GM12878 (cell line): ENCODE measurements around the gene FLNC. TPM values are rescaled to one million over a fixed set of nuclear protein-coding genes. Genes with fewer than 3 reads are reported as not detected.

Experiments used
- ATAC-seq: fragments of 200-7000 bp; cut with Tn5 transposase; 3 replicates; pipeline ENCODE4 v1.9.1; 2020; ENCODE audit warnings: mild to moderate bottlenecking, moderate library complexity
- BruUV-seq: library from RNA; stranded (reverse); fragments of 400-500 nt; replicated peaks from 2 replicates; lab custom pipeline; 2021; lab: Mats Ljungman, UMichigan
- CTCF ChIA-PET: fragments of 300-600 bp; sonication (Branson Sonifier 250); formaldehyde crosslinking; extraction: SDS; loops from one replicate; lab custom pipeline; 2021; ENCODE audit warnings: inconsistent platforms; lab: Yijun Ruan, JAX
- POLR2A ChIA-PET: fragments of 350-600 bp; formaldehyde crosslinking; extraction: SDS; loops from one replicate; lab custom pipeline; 2021; ENCODE audit warnings: inconsistent platforms; lab: Charles Lee
- RAD21 ChIA-PET: fragments of 300-600 bp; sonication (Branson Sonifier 250); formaldehyde crosslinking; loops from one replicate; lab custom pipeline; 2023; ENCODE audit warnings: antibody characterized with exemption; ENCODE audit not compliant: unreplicated experiment; lab: Charles Lee
- SMC1A ChIA-PET: fragments of 300-600 bp; sonication (Branson Sonifier 250); formaldehyde crosslinking; loops from one replicate; lab custom pipeline; 2023; ENCODE audit not compliant: unreplicated experiment, uncharacterized antibody; lab: Charles Lee
- DNase-seq: peaks from one replicate; pipeline ENCODE4 v3.0.0-alpha.2; 2011; ENCODE audit warnings: low read depth, low spot score
- FAIRE-seq: peaks from 3 replicates; lab custom pipeline; 2011; peaks lifted over from hg19 to GRCh38; lab: Jason Lieb, UNC
- H2AFZ ChIP-seq: 2 replicates; pipeline ENCODE4 v1.6.0; 2011; ENCODE audit warnings: low read depth, low read length, control low read depth; ENCODE audit not compliant: control insufficient read depth
- H3K27ac ChIP-seq: 2 replicates; pipeline ENCODE4 v1.5.1; 2011; ENCODE audit warnings: control low read depth; ENCODE audit not compliant: control insufficient read depth, insufficient read depth
- H3K27me3 ChIP-seq, 2 experiments: replicated peaks in 1 of 2; 2 replicates each; pipeline versions ENCODE4 v1.6.0 to v1.6.1; 2011; ENCODE audit warnings: low read length in 1 of 2; ENCODE audit not compliant: control insufficient read depth in 2 of 2, insufficient read depth in 2 of 2
- H3K36me3 ChIP-seq, 2 experiments: 2 replicates each; pipeline ENCODE4 v1.5.1; 2011; ENCODE audit warnings: low read length in 1 of 2; ENCODE audit not compliant: control insufficient read depth in 2 of 2, insufficient read depth in 2 of 2
- H3K4me1 ChIP-seq: 2 replicates; pipeline ENCODE4 v1.6.1; 2011; ENCODE audit warnings: mild to moderate bottlenecking, low read length, moderate library complexity, mixed read lengths; ENCODE audit not compliant: control insufficient read depth, insufficient read depth
- H3K4me2 ChIP-seq: 2 replicates; pipeline ENCODE4 v1.6.0; 2011; ENCODE audit warnings: control low read depth; ENCODE audit not compliant: control insufficient read depth, insufficient read depth
- H3K4me3 ChIP-seq: fragments of 200-600 bp; sonication (generic); 2 replicates; pipeline ENCODE4 v1.5.1; 2016
- H3K79me2 ChIP-seq: 2 replicates; pipeline ENCODE4 v1.6.0; 2011; ENCODE audit warnings: low read length; ENCODE audit not compliant: control insufficient read depth, insufficient read depth
- H3K9ac ChIP-seq: 2 replicates; pipeline ENCODE4 v1.8.0; 2011; ENCODE audit warnings: low read length, control low read depth, mixed read lengths; ENCODE audit not compliant: control insufficient read depth, insufficient read depth
- H3K9me3 ChIP-seq: replicated peaks from 3 replicates; pipeline ENCODE4 v1.5.1; 2011; ENCODE audit warnings: mild to moderate bottlenecking, low read length; ENCODE audit not compliant: control insufficient read depth, insufficient read depth
- H4K20me1 ChIP-seq: 2 replicates; pipeline ENCODE4 v1.6.0; 2011; ENCODE audit not compliant: control insufficient read depth, insufficient read depth
- BCL11A ChIP-seq: IDR thresholded peaks from 2 replicates; pipeline ENCODE4 v1.6.1; 2011; ENCODE audit warnings: low read depth, low read length
- CHD1 ChIP-seq: IDR thresholded peaks from 2 replicates; pipeline ENCODE4 v1.6.1; 2012; ENCODE audit warnings: low read depth, low read length, improper control_type of control experiment
- CHD2 ChIP-seq: IDR thresholded peaks from 2 replicates; pipeline ENCODE4 v1.6.1; 2011; ENCODE audit warnings: low read depth, low read length, improper control_type of control experiment, borderline replicate concordance
- DPF2 ChIP-seq: fragments of 450-650 bp; IDR thresholded peaks from 2 replicates; pipeline ENCODE4 v1.6.1; 2017; ENCODE audit warnings: mild to moderate bottlenecking
- EP300 ChIP-seq, 2 experiments: fragments of 150-350 bp in 1 of 2; IDR thresholded peaks; 2 replicates each; pipeline ENCODE4 v1.6.1; 2011 to 2012; ENCODE audit warnings: low read depth in 2 of 2, low read length in 2 of 2, borderline replicate concordance in 1 of 2, improper control_type of control experiment in 1 of 2, inconsistent platforms in 1 of 2; ENCODE audit not compliant: control insufficient read depth in 1 of 2
- IKZF1 ChIP-seq: fragments of 450-650 bp; conservative IDR thresholded peaks from 2 replicates; pipeline ENCODE4 v1.6.1; 2017; ENCODE audit warnings: antibody characterized with exemption, mild to moderate bottlenecking
- IRF4 ChIP-seq: IDR thresholded peaks from 2 replicates; pipeline ENCODE4 v1.6.1; 2011; ENCODE audit warnings: low read depth, low read length
- JUND ChIP-seq: IDR thresholded peaks from 2 replicates; pipeline ENCODE4 v1.6.1; 2012; ENCODE audit warnings: low read depth, mild to moderate bottlenecking, low read length, improper control_type of control experiment, moderate library complexity
- NR2F1 ChIP-seq: fragments of 450-650 bp; conservative IDR thresholded peaks from 2 replicates; pipeline ENCODE4 v1.6.1; 2017; ENCODE audit warnings: mild to moderate bottlenecking
- RBBP5 ChIP-seq: fragments of 200-600 bp; sonication (generic); conservative IDR thresholded peaks from 2 replicates; pipeline ENCODE4 v1.6.1; 2016
- SUZ12 ChIP-seq: fragments of 200-600 bp; sonication (generic); IDR thresholded peaks from one replicate; pipeline ENCODE4 v1.6.1; 2018; ENCODE audit warnings: antibody characterized with exemption, mild to moderate bottlenecking; ENCODE audit not compliant: unreplicated experiment
- TAF1 ChIP-seq: IDR thresholded peaks from 2 replicates; pipeline ENCODE4 v1.6.1; 2011; ENCODE audit warnings: mild to moderate bottlenecking, low read depth, low read length, borderline replicate concordance
- TCF7 ChIP-seq: IDR thresholded peaks from 2 replicates; pipeline ENCODE4 v1.6.1; 2014; ENCODE audit warnings: antibody characterized with exemption, borderline replicate concordance
- WRNIP1 ChIP-seq: IDR thresholded peaks from 2 replicates; pipeline ENCODE4 v1.6.1; 2011; ENCODE audit warnings: low read depth, low read length, improper control_type of control experiment, borderline replicate concordance
- ZNF24 ChIP-seq: fragments of 450-650 bp; IDR thresholded peaks from 2 replicates; pipeline ENCODE4 v1.6.1; 2017; ENCODE audit warnings: antibody characterized with exemption, mild to moderate bottlenecking
- WGBS: methylation state at CpG from one replicate; pipeline ENCODE4 v1.1.6; 2016; ENCODE audit warnings: low lambda C conversion rate; ENCODE audit not compliant: insufficient replicate concordance, insufficient coverage; ENCODE audit errors: missing lambda C conversion rate; 5-methylcytosine and 5-hydroxymethylcytosine counted together
- in situ Hi-C: fragments of 300-500 bp; cut with MboI; formaldehyde crosslinking; loops from 9 replicates; pipeline ENCODE4 v1.14.3; 2018; ENCODE audit warnings: mixed read lengths
- intact Hi-C: fragments of 100-400 bp; cut with micrococcal nuclease; formaldehyde crosslinking; loops from one replicate; pipeline ENCODE4 v1.14.2; 2022; ENCODE audit not compliant: unreplicated experiment
- polyA plus RNA-seq, 11 experiments: library from polyadenylated mRNA; depleted of rRNA in 4 of 11; unstranded in 6 of 11; stranded (reverse) in 5 of 11; fragments of >200 nt; fragmentation: Nextera tagmentation in 4 of 11; fragmentation: Illumina TruSeq in 1 of 11; extraction: Ambion mirVana in 4 of 11; extraction: Trizol in 1 of 11; gene quantifications; 1 replicate in 1 of 11; 2 replicates in 10 of 11; pipeline versions ENCODE4 v1.2.1 to v1.2.3, GENCODE V29; 2011 to 2016; ENCODE audit warnings: inconsistent platforms in 2 of 11, missing spikeins in 2 of 11, low read depth in 1 of 11
- total RNA-seq, 4 experiments: library from RNA; depleted of rRNA in 3 of 4; stranded (reverse); fragments of >200 nt in 3 of 4; fragmentation: Illumina TruSeq in 1 of 4; extraction: Trizol in 1 of 4; gene quantifications; 2 replicates each; pipeline versions ENCODE4 v1.2.1 to v1.2.3, GENCODE V29; 2013 to 2021
- TF ChIP-seq, protein P1 (sequence below), 3 experiments: IDR thresholded peaks in 2 of 3; conservative IDR thresholded peaks in 1 of 3; 2 replicates each; pipeline ENCODE4 v1.5.1; 2011; ENCODE audit warnings: low read depth in 3 of 3, low read length in 3 of 3, mild to moderate bottlenecking in 3 of 3, control low read depth in 2 of 3, moderate library complexity in 2 of 3, inconsistent platforms in 1 of 3, mixed read lengths in 1 of 3; ENCODE audit not compliant: control insufficient read depth in 2 of 3, insufficient read depth in 1 of 3; ENCODE audit errors: extremely low read depth in 1 of 3
- TF ChIP-seq, protein P2 (sequence below): fragments of 450-650 bp; IDR thresholded peaks from 2 replicates; pipeline ENCODE4 v1.6.1; 2017; ENCODE audit warnings: mild to moderate bottlenecking, moderate library complexity

Gene FLNC
- total and polyA plus RNA-seq, 10 of the 15 experiments (the other 5 are each of a cell fraction or from before 2014, with no cell fraction given), result 0.01 to 0.21 (median 0.06) TPM; not detected in 3

DNA sequence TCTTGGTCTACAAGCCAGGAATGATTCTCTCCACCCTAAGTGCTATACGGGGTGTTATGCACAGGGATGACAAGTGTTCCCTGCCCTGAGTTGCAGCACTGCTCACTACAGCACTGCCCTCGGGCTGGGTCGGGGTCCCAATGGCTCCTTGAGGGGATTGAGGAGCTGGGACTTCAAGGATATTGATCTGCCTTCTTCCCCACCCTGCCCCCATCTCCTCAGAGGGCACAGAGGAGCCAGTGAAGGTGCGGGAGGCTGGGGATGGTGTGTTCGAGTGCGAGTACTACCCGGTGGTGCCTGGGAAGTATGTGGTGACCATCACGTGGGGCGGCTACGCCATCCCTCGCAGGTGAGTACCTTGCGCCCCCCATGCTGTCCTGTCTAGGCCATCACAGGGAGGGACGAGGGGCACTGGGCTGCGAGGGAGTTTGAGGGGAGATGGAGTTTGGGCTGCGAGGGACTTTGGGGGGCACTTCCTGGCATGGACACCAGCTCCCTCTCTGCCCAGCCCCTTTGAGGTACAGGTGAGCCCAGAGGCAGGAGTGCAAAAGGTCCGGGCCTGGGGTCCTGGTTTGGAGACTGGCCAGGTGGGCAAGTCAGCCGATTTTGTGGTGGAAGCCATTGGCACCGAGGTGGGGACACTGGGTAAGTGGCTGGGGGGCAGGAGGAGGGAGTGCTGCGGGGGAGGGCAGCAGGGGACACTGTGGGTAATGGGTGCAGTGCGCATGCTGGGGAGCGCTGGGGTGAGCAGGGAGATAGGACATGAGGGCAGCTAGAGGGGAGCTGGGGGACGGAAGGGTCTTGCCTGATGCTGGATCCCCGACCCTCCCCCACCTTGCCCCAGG lies 10.3 kb downstream of the FLNC start:
- in situ Hi-C loops (no loop called here), intact Hi-C loops (no loop called here)
- 67% methylated on average over 21 of the region's 23 CpGs for WGBS
- Histone ChIP-seq H3K27me3 (no peaks in the 10 kb centered on the region; a peak in 1 of 4 replicates), H3K4me3 (no peak overlapping the region), H3K27ac (no peak overlapping the region), H4K20me1 (no peaks in the 10 kb centered on the region), H3K79me2 (no peaks in the 10 kb centered on the region), H3K36me3 (no peaks in the 10 kb centered on the region), H2AFZ (no peak overlapping the region), H3K4me2 (no peak overlapping the region), H3K4me1 (no peaks in the 10 kb centered on the region; the same call in 1 of the 2 replicates), H3K9ac (no peak overlapping the region), H3K9me3 (no peaks in the 10 kb centered on the region)
- DNase-seq (no peak), FAIRE-seq (no peak), ATAC-seq (no peak)
- RAD21 ChIA-PET, result interaction anchor here (1.3 kb wide), 1 partner anchor 369 kb away, joined by 3 read pairs; no protein-coding TSS in a partner anchor
- CTCF ChIA-PET, result interaction anchor here (0.6 to 3.4 kb wide), 5 partner anchors 11 to 1044 kb away, joined by 3 to 21 read pairs (median 3); partner anchors contain the start of gene ATP6V1F
- BruUV-seq, result no TSS peak
- SMC1A ChIA-PET, result no interaction called here
- POLR2A ChIA-PET, result no interaction called here
- no peak for TF ChIP-seq BCL11A
- TF ChIP-seq EP300 (IDR thresholded peaks at IDR 0.05; ENCODE audit: borderline replicate concordance in 1 of 2, control insufficient read depth in 1 of 2, low read depth in 2 of 2, low read length in 2 of 2), result no peak
- TF ChIP-seq CHD1, result no peak
- no peak for TF ChIP-seq TCF7
- TF ChIP-seq IKZF1, result no peak
- TF ChIP-seq, protein P1, sequence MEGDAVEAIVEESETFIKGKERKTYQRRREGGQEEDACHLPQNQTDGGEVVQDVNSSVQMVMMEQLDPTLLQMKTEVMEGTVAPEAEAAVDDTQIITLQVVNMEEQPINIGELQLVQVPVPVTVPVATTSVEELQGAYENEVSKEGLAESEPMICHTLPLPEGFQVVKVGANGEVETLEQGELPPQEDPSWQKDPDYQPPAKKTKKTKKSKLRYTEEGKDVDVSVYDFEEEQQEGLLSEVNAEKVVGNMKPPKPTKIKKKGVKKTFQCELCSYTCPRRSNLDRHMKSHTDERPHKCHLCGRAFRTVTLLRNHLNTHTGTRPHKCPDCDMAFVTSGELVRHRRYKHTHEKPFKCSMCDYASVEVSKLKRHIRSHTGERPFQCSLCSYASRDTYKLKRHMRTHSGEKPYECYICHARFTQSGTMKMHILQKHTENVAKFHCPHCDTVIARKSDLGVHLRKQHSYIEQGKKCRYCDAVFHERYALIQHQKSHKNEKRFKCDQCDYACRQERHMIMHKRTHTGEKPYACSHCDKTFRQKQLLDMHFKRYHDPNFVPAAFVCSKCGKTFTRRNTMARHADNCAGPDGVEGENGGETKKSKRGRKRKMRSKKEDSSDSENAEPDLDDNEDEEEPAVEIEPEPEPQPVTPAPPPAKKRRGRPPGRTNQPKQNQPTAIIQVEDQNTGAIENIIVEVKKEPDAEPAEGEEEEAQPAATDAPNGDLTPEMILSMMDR (IDR thresholded peaks at IDR 0.05 in 2 of 3, conservative IDR thresholded peaks at IDR 0.05 in 1 of 3; ENCODE audit: control insufficient read depth in 2 of 3, extremely low read depth in 1 of 3, insufficient read depth in 1 of 3, low read depth in 3 of 3, low read length in 3 of 3), result no peak
- no peak for TF ChIP-seq JUND
- TF ChIP-seq IRF4, result no peak
- no peak for TF ChIP-seq WRNIP1
- TF ChIP-seq RBBP5, result no peak
- TF ChIP-seq, protein P2, sequence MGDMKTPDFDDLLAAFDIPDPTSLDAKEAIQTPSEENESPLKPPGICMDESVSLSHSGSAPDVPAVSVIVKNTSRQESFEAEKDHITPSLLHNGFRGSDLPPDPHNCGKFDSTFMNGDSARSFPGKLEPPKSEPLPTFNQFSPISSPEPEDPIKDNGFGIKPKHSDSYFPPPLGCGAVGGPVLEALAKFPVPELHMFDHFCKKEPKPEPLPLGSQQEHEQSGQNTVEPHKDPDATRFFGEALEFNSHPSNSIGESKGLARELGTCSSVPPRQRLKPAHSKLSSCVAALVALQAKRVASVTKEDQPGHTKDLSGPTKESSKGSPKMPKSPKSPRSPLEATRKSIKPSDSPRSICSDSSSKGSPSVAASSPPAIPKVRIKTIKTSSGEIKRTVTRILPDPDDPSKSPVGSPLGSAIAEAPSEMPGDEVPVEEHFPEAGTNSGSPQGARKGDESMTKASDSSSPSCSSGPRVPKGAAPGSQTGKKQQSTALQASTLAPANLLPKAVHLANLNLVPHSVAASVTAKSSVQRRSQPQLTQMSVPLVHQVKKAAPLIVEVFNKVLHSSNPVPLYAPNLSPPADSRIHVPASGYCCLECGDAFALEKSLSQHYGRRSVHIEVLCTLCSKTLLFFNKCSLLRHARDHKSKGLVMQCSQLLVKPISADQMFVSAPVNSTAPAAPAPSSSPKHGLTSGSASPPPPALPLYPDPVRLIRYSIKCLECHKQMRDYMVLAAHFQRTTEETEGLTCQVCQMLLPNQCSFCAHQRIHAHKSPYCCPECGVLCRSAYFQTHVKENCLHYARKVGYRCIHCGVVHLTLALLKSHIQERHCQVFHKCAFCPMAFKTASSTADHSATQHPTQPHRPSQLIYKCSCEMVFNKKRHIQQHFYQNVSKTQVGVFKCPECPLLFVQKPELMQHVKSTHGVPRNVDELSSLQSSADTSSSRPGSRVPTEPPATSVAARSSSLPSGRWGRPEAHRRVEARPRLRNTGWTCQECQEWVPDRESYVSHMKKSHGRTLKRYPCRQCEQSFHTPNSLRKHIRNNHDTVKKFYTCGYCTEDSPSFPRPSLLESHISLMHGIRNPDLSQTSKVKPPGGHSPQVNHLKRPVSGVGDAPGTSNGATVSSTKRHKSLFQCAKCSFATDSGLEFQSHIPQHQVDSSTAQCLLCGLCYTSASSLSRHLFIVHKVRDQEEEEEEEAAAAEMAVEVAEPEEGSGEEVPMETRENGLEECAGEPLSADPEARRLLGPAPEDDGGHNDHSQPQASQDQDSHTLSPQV, result no peak
- TF ChIP-seq TAF1, result no peak
- TF ChIP-seq SUZ12, result no peak
- no peak for TF ChIP-seq NR2F1
- TF ChIP-seq DPF2, result no peak
- no peak for TF ChIP-seq ZNF24
- no peak for TF ChIP-seq CHD2
